Measurements from ENCODE around the gene HTT. TPM values are rescaled to one million over a fixed set of nuclear protein-coding genes. Genes with fewer than 3 reads are reported as not detected.

Gene HTT
- total RNA-seq, 2 donors from 2014 or later: 77.8 to 121 TPM

GRCh38 chr4:3247399-3248177, 173.1 kb downstream of the HTT start:
- H3K36me3 Mint-ChIP-seq: no peaks in the 10 kb centered on the region
- DNase-seq (ENCODE audit: low spot score in 2 of 2): no peak

GRCh38 chr4:3248178-3248480, 173.6 kb downstream of the HTT start:
- H3K9me3 Mint-ChIP-seq: no peaks in the 10 kb centered on the region
- DNase-seq (ENCODE audit: low spot score in 2 of 2): no peak
- no peaks in the 10 kb centered on the region for H3K36me3 Mint-ChIP-seq
- ATAC-seq: no peak
- H3K27ac Mint-ChIP-seq: no peak overlapping the region

More at GRCh38 chr4:3247399-3248177, 173.1 kb downstream of the HTT start:
- Mint-ChIP-seq H3K9me3 (no peaks in the 10 kb centered on the region), H3K27ac (no peak overlapping the region)
- no peak for ATAC-seq

- ATAC-seq: no peak
- no peak for DNase-seq (ENCODE audit: low spot score in 2 of 2)
- H3K36me3 Mint-ChIP-seq: no peaks in the 10 kb centered on the region
- no peaks in the 10 kb centered on the region for H3K9me3 Mint-ChIP-seq
- H3K27ac Mint-ChIP-seq: peak within 1 kb of the TSS in 1 of 2 donors; percentile 73
Observed at GRCh38 chr4:3248811-3249661, 174.6 kb downstream of the HTT start, which contains the start of gene MSANTD1. Gene MSANTD1, plus strand, starts transcription at chr4:3249159. Its CDS starts 64 bp downstream, at chr4:3249223.

GRCh38 chr4:3249711-3250437, 175.4 kb downstream of the HTT start:
- H3K9me3 Mint-ChIP-seq: no peaks in the 10 kb centered on the region
- DNase-seq (ENCODE audit: low spot score in 2 of 2): no peak
- peak overlapping the region in 1 of 2 donors; percentile 73 for H3K27ac Mint-ChIP-seq
- no peaks in the 10 kb centered on the region for H3K36me3 Mint-ChIP-seq
- ATAC-seq: no peak

GRCh38 chr4:3250438-3250955, 176.0 kb downstream of the HTT start:
- ATAC-seq: no peak
- H3K9me3 Mint-ChIP-seq: no peaks in the 10 kb centered on the region
- no peak for DNase-seq (ENCODE audit: low spot score in 2 of 2)
- H3K36me3 Mint-ChIP-seq: no peaks in the 10 kb centered on the region
- H3K27ac Mint-ChIP-seq: peak overlapping the region in 1 of 2 donors; percentile 73

GRCh38 chr4:3250956-3251690, 176.6 kb downstream of the HTT start:
- H3K27ac Mint-ChIP-seq: peak overlapping the region in 1 of 2 donors; percentile 73
- ATAC-seq (peak; percentile 24 to 87), DNase-seq (ENCODE audit: low spot score in 2 of 2) (no peak)
- H3K36me3 Mint-ChIP-seq: no peaks in the 10 kb centered on the region
- no peaks in the 10 kb centered on the region for H3K9me3 Mint-ChIP-seq

GRCh38 chr4:3251691-3252479, 177.4 kb downstream of the HTT start:
- Mint-ChIP-seq H3K36me3 (no peaks in the 10 kb centered on the region), H3K9me3 (no peaks in the 10 kb centered on the region), H3K27ac (peak overlapping the region in 1 of 2 donors; percentile 50)
- no peak for DNase-seq (ENCODE audit: low spot score in 2 of 2)
- peak in 1 of 2 donors; percentile 28 for ATAC-seq

GRCh38 chr4:3252480-3252828, 178.0 kb downstream of the HTT start:
- Mint-ChIP-seq H3K36me3 (no peaks in the 10 kb centered on the region), H3K27ac (no peak overlapping the region), H3K9me3 (no peaks in the 10 kb centered on the region)
- ATAC-seq (no peak), DNase-seq (ENCODE audit: low spot score in 2 of 2) (no peak)

GRCh38 chr4:3252831-3253641, 178.6 kb downstream of the HTT start:
- DNase-seq (ENCODE audit: low spot score in 2 of 2) (peak in 1 of 2 donors; percentile 44), ATAC-seq (no peak)
- H3K9me3 Mint-ChIP-seq: no peaks in the 10 kb centered on the region
- H3K36me3 Mint-ChIP-seq: no peaks in the 10 kb centered on the region
- no peak overlapping the region for H3K27ac Mint-ChIP-seq

- Mint-ChIP-seq H3K9me3 (no peaks in the 10 kb centered on the region), H3K36me3 (no peaks in the 10 kb centered on the region), H3K27ac (peak overlapping the region in 1 of 2 donors; percentile 50)
- ATAC-seq (no peak), DNase-seq (ENCODE audit: low spot score in 2 of 2) (peak in 1 of 2 donors; percentile 48)
Observed at GRCh38 chr4:3253808-3254207, 179.3 kb downstream of the HTT start.

- peak in 1 of 2 donors; percentile 38 for DNase-seq (ENCODE audit: low spot score in 2 of 2)
- Mint-ChIP-seq H3K36me3 (no peaks in the 10 kb centered on the region), H3K9me3 (no peaks in the 10 kb centered on the region), H3K27ac (no peak overlapping the region)
- ATAC-seq: no peak
Observed at GRCh38 chr4:3254302-3255131, 180.0 kb downstream of the HTT start.

GRCh38 chr4:3255611-3256186, 181.2 kb downstream of the HTT start:
- DNase-seq (ENCODE audit: low spot score in 2 of 2): peak in 1 of 2 donors; percentile 54
- H3K9me3 Mint-ChIP-seq: no peaks in the 10 kb centered on the region

GRCh38 chr4:3256230-3257102, 182.0 kb downstream of the HTT start:
- ATAC-seq (no peak), DNase-seq (ENCODE audit: low spot score in 2 of 2) (peak in 1 of 2 donors; percentile 31)
- Mint-ChIP-seq H3K27ac (peak overlapping the region in 1 of 2 donors; percentile 20), H3K36me3 (no peaks in the 10 kb centered on the region), H3K9me3 (no peaks in the 10 kb centered on the region)

More at GRCh38 chr4:3255611-3256186, 181.2 kb downstream of the HTT start:
- ATAC-seq: no peak
- no peak overlapping the region for H3K27ac Mint-ChIP-seq
- no peaks in the 10 kb centered on the region for H3K36me3 Mint-ChIP-seq

Measured in activated naive CD4-positive, alpha-beta T cell treated with anti-CD3 and anti-CD28 coated beads, Interleukin-2, amount 50 U/mL, for 72 hours (primary cell).